B cell (primary cell): ENCODE results near the gene PROCR.

Experiments
- EZH2 ChIP-seq: IDR thresholded peaks from 2 replicates; pipeline ENCODE4 v1.6.1; 2012; ENCODE audit warnings: borderline replicate concordance, low read depth, mild to moderate bottlenecking, moderate library complexity, low read length; ENCODE audit not compliant: insufficient read depth, poor library complexity, severe bottlenecking
- TF ChIP-seq, protein P1 (sequence below): fragments of 200-600 bp; IDR thresholded peaks from one replicate; pipeline ENCODE4 v1.8.0; 2022; ENCODE audit warnings: antibody characterized with exemption, mild to moderate bottlenecking

DNA sequence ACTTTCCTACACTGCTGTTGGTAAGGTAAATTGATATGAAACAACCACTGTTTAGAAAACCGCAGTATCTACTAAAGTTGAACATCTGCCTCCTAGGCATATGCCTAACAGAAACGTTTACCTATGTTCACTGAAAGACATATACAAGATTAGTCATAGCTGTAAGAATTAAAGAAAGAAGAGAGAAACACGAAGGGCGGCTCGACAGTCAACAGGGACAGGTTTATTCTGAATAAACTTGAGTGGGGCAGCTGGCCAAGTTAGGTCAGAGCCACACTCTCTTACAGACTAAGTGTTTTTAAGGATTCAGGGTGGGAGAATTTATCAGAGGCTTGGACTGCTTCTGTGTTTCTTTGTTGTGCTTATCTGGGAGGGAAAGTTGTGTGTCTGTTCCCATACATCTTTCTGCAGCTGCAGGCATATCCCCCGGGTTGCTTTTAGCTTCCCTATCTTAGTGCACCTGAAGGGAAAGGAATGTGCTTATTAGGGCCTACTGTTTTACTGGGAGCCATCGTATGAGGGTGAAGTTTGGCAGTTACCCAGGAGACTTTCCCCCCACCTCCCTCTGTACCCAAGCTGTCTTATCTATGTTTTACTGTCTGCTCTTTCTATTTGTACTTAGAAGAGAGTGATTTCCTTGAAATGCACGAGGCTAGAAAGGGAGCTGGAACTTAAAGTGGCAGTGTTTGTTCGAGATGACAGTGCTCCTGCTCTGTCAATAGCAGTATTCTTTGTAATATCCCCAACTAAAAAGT is 20.4 kb downstream of the PROCR start:
- TF ChIP-seq, protein P1, sequence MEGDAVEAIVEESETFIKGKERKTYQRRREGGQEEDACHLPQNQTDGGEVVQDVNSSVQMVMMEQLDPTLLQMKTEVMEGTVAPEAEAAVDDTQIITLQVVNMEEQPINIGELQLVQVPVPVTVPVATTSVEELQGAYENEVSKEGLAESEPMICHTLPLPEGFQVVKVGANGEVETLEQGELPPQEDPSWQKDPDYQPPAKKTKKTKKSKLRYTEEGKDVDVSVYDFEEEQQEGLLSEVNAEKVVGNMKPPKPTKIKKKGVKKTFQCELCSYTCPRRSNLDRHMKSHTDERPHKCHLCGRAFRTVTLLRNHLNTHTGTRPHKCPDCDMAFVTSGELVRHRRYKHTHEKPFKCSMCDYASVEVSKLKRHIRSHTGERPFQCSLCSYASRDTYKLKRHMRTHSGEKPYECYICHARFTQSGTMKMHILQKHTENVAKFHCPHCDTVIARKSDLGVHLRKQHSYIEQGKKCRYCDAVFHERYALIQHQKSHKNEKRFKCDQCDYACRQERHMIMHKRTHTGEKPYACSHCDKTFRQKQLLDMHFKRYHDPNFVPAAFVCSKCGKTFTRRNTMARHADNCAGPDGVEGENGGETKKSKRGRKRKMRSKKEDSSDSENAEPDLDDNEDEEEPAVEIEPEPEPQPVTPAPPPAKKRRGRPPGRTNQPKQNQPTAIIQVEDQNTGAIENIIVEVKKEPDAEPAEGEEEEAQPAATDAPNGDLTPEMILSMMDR, result no peak
- TF ChIP-seq EZH2, result no peak
